Cardiac muscle cell (in vitro differentiated cells and primary cell): ENCODE results near the gene SPO11. TPM values are rescaled to one million over a fixed set of nuclear protein-coding genes. Genes with fewer than 3 reads are reported as not detected.

Experiments
- DNase-seq, 2 donors: peaks; one replicate each; pipeline versions ENCODE4 v3.0.0 to v3.0.0-alpha.2; 2010 to 2017; ENCODE audit warnings: low read depth in 1 of 2, low spot score in 1 of 2
- H3K27ac ChIP-seq: fragments of 200-600 bp; sonication (generic); 2 replicates; pipeline ENCODE4 v1.5.1; 2016
- H3K27me3 ChIP-seq: fragments of 200-600 bp; sonication (generic); 2 replicates; pipeline ENCODE4 v1.6.0; 2016; ENCODE audit warnings: control low read depth
- H3K36me3 ChIP-seq: fragments of 200-600 bp; sonication (generic); 2 replicates; pipeline ENCODE4 v1.5.1; 2016; ENCODE audit warnings: control low read depth
- H3K4me1 ChIP-seq: fragments of 200-600 bp; sonication (generic); 2 replicates; pipeline ENCODE4 v1.8.1; 2017; ENCODE audit warnings: low read depth, mild to moderate bottlenecking, mixed run types
- H3K4me3 ChIP-seq: fragments of 200-600 bp; sonication (generic); 2 replicates; pipeline ENCODE4 v1.5.1; 2016; ENCODE audit warnings: mild to moderate bottlenecking
- H3K9me3 ChIP-seq: fragments of 200-600 bp; sonication (generic); 2 replicates; pipeline ENCODE4 v1.5.1; 2017; ENCODE audit warnings: low read depth, mild to moderate bottlenecking, control low read depth
- polyA plus RNA-seq: library from polyadenylated mRNA; unstranded; fragments of >200 nt; fragmentation: Nextera tagmentation; extraction: Ambion mirVana; gene quantifications from 2 replicates; pipeline ENCODE4 v1.2.1, GENCODE V29; 2016
- total RNA-seq: library from RNA; depleted of rRNA; stranded (reverse); fragments of >200 nt; gene quantifications from 2 replicates; pipeline ENCODE4 v1.2.3, GENCODE V29; 2016
- TF ChIP-seq, protein P1 (sequence below): IDR thresholded peaks from 2 replicates; pipeline ENCODE4 v1.5.1; 2012; ENCODE audit warnings: low read depth, mild to moderate bottlenecking, low read length

The SPO11 gene
- total and polyA plus RNA-seq, 2 experiments from 2014 or later, result not detected

DNA sequence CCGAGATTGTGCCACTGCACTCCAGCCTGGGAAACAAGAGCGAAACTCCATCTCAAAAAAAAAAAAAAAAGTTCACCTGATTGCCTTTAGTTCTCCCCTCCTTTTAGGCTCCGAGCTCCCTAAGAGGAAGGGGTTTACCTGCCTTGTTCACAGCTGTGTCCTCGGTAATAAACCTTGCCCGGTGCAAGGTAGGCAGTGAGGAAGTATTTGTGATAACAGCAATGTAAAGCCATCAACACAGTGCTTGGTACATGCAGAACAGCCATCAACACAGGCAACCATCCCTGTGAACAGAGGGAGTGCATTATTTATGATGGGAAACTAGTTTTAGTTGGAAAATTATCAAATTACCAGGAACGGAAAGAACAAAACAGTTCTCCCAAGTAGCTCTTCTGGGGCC, 1.8 kb upstream of the SPO11 start:
- H3K27me3 ChIP-seq, result no peaks in the 10 kb centered on the region
- TF ChIP-seq, protein P1, sequence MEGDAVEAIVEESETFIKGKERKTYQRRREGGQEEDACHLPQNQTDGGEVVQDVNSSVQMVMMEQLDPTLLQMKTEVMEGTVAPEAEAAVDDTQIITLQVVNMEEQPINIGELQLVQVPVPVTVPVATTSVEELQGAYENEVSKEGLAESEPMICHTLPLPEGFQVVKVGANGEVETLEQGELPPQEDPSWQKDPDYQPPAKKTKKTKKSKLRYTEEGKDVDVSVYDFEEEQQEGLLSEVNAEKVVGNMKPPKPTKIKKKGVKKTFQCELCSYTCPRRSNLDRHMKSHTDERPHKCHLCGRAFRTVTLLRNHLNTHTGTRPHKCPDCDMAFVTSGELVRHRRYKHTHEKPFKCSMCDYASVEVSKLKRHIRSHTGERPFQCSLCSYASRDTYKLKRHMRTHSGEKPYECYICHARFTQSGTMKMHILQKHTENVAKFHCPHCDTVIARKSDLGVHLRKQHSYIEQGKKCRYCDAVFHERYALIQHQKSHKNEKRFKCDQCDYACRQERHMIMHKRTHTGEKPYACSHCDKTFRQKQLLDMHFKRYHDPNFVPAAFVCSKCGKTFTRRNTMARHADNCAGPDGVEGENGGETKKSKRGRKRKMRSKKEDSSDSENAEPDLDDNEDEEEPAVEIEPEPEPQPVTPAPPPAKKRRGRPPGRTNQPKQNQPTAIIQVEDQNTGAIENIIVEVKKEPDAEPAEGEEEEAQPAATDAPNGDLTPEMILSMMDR, result no peak
- DNase-seq, result no peak
- H3K4me3 ChIP-seq, result no peak overlapping the region
- no peaks in the 10 kb centered on the region for H3K36me3 ChIP-seq
- peaks cover 8% of the 10 kb centered on the region for H3K4me1 ChIP-seq
- H3K9me3 ChIP-seq, result no peaks in the 10 kb centered on the region
- H3K27ac ChIP-seq, result no peak overlapping the region

DNA sequence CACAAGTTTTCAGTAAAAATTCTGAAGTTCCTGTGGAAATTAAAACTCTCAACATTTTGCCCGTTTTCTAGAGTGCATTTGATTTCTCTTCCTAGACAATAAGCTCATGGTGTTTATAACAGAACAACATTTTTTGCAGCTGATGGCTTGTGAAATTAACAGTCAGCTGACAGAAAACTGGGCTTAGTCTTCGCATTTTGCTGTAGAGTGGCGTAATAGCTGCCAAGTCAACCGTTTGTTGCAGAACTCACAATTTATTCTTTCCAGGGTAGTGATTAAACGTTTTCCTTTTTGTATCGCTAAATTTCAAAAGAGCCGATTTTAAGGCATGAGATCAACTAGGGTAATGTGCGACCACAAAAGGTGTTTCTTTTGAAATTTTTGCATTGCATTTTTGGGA, 1.4 kb downstream of the SPO11 start:
- H3K4me3 ChIP-seq, result no peak overlapping the region
- H3K4me1 ChIP-seq, result peaks cover 8% of the 10 kb centered on the region

DNA sequence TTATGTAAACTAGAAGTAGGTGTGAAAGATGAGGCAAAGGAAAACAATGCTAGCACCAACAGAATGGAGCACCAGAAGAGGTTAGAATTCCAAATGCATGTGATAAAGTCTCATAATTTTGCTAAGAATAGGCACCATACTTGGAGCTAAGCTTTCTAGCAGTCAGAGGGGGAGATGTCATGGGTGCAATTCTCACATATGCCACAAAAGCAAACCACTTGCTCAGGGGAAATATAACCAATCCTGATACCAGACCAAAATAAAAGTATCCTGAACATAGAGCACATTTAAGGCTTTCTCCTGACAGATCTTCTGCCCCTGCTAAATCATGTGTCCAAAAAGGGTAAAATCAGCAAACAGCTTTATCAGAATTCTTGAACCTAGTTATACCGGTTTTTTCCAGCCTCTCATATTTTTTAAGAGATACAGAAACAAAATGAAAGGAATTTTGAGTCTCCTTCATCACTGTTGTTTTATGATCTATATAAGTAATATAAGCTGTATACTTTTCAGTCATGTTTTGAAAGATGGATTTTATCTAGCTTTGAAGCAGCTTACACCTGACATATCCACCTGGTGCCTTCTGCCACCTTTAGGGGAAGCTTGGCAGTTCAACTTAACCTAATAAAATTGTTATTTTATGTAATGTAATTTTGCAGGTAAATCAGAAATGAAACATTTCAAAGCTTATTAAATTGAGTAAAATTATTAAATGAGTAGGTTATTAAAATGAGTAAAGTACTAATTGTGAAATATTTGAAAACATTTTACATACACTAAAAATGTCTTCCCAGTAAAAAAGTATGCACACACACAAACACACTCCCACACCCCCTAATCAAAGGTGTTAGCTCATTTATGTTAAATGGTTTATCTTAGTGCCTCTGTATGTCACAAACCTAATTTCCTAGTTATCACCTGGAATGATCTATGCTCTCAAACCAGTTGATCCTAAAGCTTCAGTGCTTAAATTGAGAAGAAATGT, 2.8 kb downstream of the SPO11 start:
- TF ChIP-seq, protein P1, result no peak
- peak in 1 of 2 donors; percentile 14 for DNase-seq
- no peaks in the 10 kb centered on the region for H3K4me1 ChIP-seq

More for the DNA sequence above, 1.4 kb downstream of the SPO11 start:
- DNase-seq, result peak in 1 of 2 donors; percentile 7
- H3K27ac ChIP-seq, result no peak overlapping the region
- no peaks in the 10 kb centered on the region for H3K36me3 ChIP-seq
- no peaks in the 10 kb centered on the region for H3K9me3 ChIP-seq
- TF ChIP-seq, protein P1, result no peak
- peaks cover 3% of the 10 kb centered on the region for H3K27me3 ChIP-seq

DNA sequence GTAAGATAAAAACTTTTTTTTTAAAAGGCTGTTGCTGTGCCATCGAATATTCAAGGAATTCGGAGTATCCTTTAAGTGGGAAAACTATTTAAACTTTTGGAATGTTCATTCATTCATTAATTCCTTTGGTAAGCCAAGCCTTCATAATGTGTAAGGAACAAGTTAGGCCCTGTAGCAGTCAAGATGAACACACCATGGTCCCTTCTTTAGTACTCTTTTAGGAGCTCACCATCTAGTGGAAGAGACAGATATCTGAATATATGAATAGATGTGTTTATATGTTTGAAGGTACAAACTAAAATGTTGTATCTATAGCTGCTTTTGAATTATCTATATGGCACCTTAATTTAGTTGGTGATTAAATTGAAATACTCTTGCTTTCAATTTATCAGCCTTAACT, 5.8 kb downstream of the SPO11 start:
- Histone ChIP-seq H3K27ac (no peak overlapping the region), H3K9me3 (no peaks in the 10 kb centered on the region), H3K27me3 (peaks cover 6% of the 10 kb centered on the region), H3K36me3 (no peaks in the 10 kb centered on the region), H3K4me3 (no peak overlapping the region), H3K4me1 (no peaks in the 10 kb centered on the region)
- TF ChIP-seq, protein P1, result no peak
- DNase-seq, result no peak

More for the DNA sequence above, 2.8 kb downstream of the SPO11 start:
- Histone ChIP-seq H3K4me3 (no peak overlapping the region), H3K27ac (no peak overlapping the region), H3K36me3 (no peaks in the 10 kb centered on the region), H3K9me3 (no peaks in the 10 kb centered on the region), H3K27me3 (peaks cover 3% of the 10 kb centered on the region)

DNA sequence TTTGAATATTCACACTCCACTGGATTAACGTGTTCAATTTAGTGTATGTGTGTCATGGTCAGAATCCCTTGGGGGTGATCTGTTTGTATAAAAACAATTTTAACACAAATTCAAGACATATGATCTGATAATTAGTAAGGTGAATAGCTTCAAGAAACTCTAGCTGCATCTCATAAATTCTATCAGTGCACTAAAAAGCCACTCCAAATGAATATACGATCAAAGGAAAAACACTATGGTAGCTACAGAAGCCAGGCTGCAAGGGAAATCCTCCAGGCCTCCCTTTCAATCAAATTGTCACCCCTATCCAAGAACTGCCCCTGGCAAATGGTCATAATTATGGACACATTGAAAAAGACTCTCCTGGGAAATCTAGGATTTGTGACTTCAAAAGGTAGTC, 12.1 kb downstream of the SPO11 start:
- Histone ChIP-seq H3K9me3 (no peaks in the 10 kb centered on the region), H3K4me1 (peaks cover 4% of the 10 kb centered on the region), H3K27ac (no peak overlapping the region), H3K27me3 (peaks cover 3% of the 10 kb centered on the region), H3K4me3 (no peak overlapping the region), H3K36me3 (no peaks in the 10 kb centered on the region)
- TF ChIP-seq, protein P1, result no peak
- DNase-seq, result no peak
